ENCODE results near the gene SLC6A18.

DNA sequence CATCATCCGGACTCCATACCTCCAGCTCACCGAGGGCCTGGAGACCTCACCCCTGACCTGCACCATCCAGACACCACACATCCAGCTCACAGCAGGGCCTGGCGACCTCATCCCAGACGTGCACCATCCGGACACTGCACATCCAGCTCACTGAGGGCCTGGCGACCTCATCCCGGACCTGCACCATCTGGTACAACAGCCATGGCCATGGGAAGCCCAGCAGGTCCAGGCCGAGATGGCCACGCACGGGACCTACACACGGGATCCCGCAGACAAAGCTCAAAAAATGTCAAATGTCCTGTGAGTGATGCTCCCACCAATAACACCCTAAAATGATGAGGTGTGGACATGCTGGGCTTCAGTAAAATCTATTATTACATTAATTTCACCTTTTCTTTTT lies 60.0 kb downstream of the SLC6A18 start:
- TF ChIP-seq CTCF (IDR thresholded peaks at IDR 0.05) (no peak), POLR2A (IDR thresholded peaks at IDR 0.05) (no peak)

Data from esophagus squamous epithelium (tissue), 4 donors.